Measurements from ENCODE around the gene OPN1MW3.

OPN1MW3 gene

DNA sequence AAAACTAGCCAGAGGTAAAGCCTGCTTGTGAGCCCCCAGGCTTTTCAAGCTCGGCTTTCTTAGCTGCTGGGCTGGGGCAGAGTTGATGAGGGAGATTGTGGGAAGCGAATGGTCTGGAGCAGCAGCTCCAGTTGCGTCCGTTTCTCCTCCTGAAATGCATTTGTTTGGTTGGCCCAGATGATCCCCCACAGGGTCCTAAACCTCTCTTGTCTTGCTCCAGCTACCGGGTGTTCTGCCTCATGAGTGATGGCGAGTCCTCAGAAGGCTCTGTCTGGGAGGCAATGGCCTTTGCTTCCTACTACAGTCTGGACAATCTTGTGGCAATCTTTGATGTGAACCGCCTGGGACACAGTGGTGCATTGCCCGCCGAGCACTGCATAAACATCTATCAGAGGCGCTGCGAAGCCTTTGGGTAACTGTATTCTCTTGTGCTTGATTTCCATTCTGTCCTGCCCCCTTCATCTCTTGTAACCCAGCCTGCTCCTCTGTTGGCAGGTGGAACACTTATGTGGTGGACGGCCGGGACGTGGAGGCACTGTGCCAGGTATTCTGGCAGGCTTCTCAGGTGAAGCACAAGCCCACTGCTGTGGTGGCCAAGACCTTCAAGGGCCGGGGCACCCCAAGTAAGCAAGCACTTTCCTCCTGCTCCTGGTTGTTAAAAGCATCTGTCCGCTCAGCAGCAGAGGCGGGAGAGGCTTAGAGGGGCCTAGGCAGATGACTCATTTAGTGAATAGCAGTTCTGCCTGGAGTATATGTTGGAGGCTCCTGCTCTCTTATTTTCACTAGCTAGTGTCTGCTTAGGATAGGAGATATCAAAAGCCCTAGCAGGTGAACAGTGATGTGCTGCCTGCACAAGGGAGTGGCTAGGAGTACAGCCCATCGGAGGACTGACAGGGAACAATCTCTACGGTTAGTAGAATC is 53.5 kb downstream of the OPN1MW3 start:
- no peak overlapping the region for H3K27ac Mint-ChIP-seq
- peaks cover 60% of the 10 kb centered on the region for H3K4me1 Mint-ChIP-seq

DNA sequence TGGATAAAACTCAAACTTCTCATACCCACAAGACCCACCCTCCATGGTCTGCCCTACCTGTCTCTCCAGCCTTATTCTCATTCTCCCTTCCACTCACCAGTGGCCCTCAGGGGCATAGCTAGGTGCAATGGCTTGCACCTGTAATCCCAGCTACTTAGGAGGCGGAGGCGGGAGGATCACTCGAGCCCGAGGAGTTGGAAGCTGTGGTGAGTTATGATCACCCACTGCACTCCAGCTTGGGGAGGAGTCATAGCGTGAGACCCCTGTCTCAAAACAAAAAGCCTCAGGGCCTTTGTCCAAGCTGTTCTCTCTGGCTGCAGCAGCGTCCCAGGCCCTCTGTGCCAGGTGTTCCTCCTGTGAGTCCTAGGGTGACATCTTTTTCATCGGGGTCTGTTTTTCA is 54.7 kb downstream of the OPN1MW3 start:
- Mint-ChIP-seq H3K4me1 (peaks cover 67% of the 10 kb centered on the region), H3K9me3 (no peaks in the 10 kb centered on the region), H3K4me3 (no peak overlapping the region), H3K27ac (no peak overlapping the region), H3K27me3 (no peaks in the 10 kb centered on the region)
- DNase-seq: no peak
- ATAC-seq: no peak

More for the DNA sequence above, 53.5 kb downstream of the OPN1MW3 start:
- Mint-ChIP-seq H3K9me3 (no peaks in the 10 kb centered on the region), H3K4me3 (no peak overlapping the region), H3K27me3 (no peaks in the 10 kb centered on the region)
- ATAC-seq: peak; percentile 36
- DNase-seq: no peak

GRCh38 chrX:154313147-154313546 is 55.8 kb downstream of the OPN1MW3 start:
- H3K4me3 Mint-ChIP-seq: peak overlapping the region; percentile 73 to 80
- H3K27ac Mint-ChIP-seq: peak overlapping the region; percentile 83 to 95
- H3K9me3 Mint-ChIP-seq: no peaks in the 10 kb centered on the region
- H3K27me3 Mint-ChIP-seq: no peaks in the 10 kb centered on the region
- DNase-seq (peak; percentile 17 to 55), ATAC-seq (peak; percentile 87)
- H3K4me1 Mint-ChIP-seq: peaks cover 67% of the 10 kb centered on the region

DNA sequence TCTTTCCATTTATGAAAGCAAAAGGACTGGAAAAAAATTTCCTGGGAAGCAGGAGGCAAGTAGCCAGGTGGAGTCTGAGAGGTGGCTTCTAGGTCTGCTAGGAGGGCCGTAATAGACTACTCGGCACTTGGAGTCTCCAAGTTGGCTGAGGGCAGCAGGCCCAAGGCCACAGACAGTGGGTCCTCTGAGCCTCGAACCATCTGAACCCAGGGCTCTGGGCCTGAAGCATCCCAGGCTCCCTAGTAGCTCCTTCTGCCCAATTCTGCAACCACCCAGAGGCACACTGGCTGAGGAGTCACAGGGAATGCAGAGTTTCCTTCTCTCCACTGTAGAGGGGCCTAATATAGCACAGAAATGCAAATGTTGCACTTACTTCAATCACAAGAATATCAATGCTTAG is 58.0 kb downstream of the OPN1MW3 start:
- Mint-ChIP-seq H3K27me3 (no peaks in the 10 kb centered on the region), H3K4me3 (no peak overlapping the region), H3K9me3 (no peaks in the 10 kb centered on the region), H3K4me1 (peaks cover 69% of the 10 kb centered on the region), H3K27ac (no peak overlapping the region)
- DNase-seq (no peak), ATAC-seq (no peak)

DNA sequence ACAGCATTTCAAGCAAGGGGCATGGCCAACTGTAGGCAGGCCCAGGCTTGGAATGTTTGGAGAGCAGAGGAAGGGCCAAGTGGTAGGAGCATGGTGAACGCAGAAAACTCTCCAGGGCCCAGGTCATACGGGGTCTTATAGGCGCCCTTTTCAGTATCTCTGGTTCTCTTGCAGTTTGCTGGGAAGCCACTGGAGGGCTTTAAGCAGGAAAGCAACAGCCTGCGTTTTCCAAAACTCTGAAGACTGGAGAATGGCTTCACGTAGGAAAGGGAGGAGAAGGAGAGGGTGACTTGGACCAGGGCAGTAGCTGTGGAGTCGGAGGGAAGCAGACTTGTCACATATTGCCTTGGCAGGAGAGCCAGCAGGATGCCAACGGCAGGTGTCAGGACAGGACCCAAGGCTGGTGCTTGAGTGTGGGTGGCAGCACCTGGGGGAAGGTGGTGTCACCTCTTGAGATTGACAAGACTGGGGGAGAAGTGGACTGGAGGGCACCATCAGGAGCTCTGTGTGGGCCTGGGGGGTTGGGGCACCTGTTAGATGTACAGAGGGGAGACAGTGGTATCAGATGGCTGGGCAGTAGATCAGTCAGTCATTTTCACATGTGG is 60.1 kb downstream of the OPN1MW3 start:
- H3K4me3 Mint-ChIP-seq: peak overlapping the region in 1 of 2 donors; percentile 53
- DNase-seq: no peak
- no peaks in the 10 kb centered on the region for H3K9me3 Mint-ChIP-seq
- no peak for ATAC-seq
- peaks cover 64% of the 10 kb centered on the region for H3K4me1 Mint-ChIP-seq
- no peaks in the 10 kb centered on the region for H3K27me3 Mint-ChIP-seq
- peak overlapping the region in 1 of 2 donors; percentile 90 for H3K27ac Mint-ChIP-seq

- Mint-ChIP-seq H3K27me3 (no peaks in the 10 kb centered on the region), H3K27ac (no peak overlapping the region), H3K4me3 (peak overlapping the region; percentile 39 to 44), H3K4me1 (peaks cover 44% of the 10 kb centered on the region), H3K9me3 (no peaks in the 10 kb centered on the region)
- ATAC-seq (no peak), DNase-seq (no peak)
Measured at GRCh38 chrX:154320406-154320805, 63.0 kb downstream of the OPN1MW3 start.
